B cell (primary cell): ENCODE data around the gene C19orf47.

Experiments used
- EZH2 ChIP-seq: IDR thresholded peaks from 2 replicates; pipeline ENCODE4 v1.6.1; 2012; ENCODE audit warnings: borderline replicate concordance, low read depth, mild to moderate bottlenecking, moderate library complexity, low read length; ENCODE audit not compliant: insufficient read depth, poor library complexity, severe bottlenecking
- TF ChIP-seq, protein P1 (sequence below): fragments of 200-600 bp; IDR thresholded peaks from one replicate; pipeline ENCODE4 v1.8.0; 2022; ENCODE audit warnings: antibody characterized with exemption, mild to moderate bottlenecking

GRCh38 chr19:40335101-40335500 lies 13.1 kb downstream of the C19orf47 start:
- TF ChIP-seq, protein P1, sequence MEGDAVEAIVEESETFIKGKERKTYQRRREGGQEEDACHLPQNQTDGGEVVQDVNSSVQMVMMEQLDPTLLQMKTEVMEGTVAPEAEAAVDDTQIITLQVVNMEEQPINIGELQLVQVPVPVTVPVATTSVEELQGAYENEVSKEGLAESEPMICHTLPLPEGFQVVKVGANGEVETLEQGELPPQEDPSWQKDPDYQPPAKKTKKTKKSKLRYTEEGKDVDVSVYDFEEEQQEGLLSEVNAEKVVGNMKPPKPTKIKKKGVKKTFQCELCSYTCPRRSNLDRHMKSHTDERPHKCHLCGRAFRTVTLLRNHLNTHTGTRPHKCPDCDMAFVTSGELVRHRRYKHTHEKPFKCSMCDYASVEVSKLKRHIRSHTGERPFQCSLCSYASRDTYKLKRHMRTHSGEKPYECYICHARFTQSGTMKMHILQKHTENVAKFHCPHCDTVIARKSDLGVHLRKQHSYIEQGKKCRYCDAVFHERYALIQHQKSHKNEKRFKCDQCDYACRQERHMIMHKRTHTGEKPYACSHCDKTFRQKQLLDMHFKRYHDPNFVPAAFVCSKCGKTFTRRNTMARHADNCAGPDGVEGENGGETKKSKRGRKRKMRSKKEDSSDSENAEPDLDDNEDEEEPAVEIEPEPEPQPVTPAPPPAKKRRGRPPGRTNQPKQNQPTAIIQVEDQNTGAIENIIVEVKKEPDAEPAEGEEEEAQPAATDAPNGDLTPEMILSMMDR, result no peak
- TF ChIP-seq EZH2, result no peak
